Neural cell (in vitro differentiated cells): Measurements from ENCODE around the gene FBXO40.

Experiments
- EZH2 ChIP-seq: fragments of 200-600, 300-800 bp; shearing (Covaris generic), sonication (generic); IDR thresholded peaks from 2 replicates; pipeline ENCODE4 v1.6.1; 2014; ENCODE audit warnings: antibody characterized with exemption, low read length, borderline replicate concordance, mild to moderate bottlenecking; ENCODE audit not compliant: insufficient read depth, poor library complexity, severe bottlenecking
- TF ChIP-seq, protein P1 (sequence below): fragments of 450-650 bp; IDR thresholded peaks from 2 replicates; pipeline ENCODE4 v1.5.1; 2014; ENCODE audit warnings: antibody characterized with exemption, mild to moderate bottlenecking, moderate library complexity; ENCODE audit not compliant: poor library complexity, severe bottlenecking
- TF ChIP-seq, protein P2 (sequence below): IDR thresholded peaks from 2 replicates; pipeline ENCODE4 v1.6.1; 2012; ENCODE audit warnings: borderline replicate concordance

DNA sequence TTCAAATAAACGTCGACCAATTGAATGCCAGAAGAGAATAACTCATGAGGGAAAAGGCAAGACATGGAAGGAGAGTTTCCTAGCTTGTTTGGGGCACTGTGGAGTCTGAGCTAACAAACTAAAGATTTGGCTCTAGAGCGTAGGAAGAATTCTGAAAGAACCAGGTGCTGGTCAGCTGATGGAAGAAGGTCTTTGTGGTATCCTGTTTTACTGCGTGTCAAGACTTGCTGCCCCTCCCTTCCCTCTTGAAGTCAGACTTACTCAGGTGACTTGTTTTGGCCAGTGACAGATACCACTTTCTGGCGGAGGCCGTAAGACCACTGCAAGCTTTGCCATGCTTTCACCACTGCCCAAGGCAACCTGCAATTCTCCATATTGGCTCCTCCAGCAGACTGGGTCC is 68.2 kb downstream of the FBXO40 start:
- no peak for TF ChIP-seq EZH2
- TF ChIP-seq, protein P1, sequence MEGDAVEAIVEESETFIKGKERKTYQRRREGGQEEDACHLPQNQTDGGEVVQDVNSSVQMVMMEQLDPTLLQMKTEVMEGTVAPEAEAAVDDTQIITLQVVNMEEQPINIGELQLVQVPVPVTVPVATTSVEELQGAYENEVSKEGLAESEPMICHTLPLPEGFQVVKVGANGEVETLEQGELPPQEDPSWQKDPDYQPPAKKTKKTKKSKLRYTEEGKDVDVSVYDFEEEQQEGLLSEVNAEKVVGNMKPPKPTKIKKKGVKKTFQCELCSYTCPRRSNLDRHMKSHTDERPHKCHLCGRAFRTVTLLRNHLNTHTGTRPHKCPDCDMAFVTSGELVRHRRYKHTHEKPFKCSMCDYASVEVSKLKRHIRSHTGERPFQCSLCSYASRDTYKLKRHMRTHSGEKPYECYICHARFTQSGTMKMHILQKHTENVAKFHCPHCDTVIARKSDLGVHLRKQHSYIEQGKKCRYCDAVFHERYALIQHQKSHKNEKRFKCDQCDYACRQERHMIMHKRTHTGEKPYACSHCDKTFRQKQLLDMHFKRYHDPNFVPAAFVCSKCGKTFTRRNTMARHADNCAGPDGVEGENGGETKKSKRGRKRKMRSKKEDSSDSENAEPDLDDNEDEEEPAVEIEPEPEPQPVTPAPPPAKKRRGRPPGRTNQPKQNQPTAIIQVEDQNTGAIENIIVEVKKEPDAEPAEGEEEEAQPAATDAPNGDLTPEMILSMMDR: no peak
- TF ChIP-seq, protein P2, sequence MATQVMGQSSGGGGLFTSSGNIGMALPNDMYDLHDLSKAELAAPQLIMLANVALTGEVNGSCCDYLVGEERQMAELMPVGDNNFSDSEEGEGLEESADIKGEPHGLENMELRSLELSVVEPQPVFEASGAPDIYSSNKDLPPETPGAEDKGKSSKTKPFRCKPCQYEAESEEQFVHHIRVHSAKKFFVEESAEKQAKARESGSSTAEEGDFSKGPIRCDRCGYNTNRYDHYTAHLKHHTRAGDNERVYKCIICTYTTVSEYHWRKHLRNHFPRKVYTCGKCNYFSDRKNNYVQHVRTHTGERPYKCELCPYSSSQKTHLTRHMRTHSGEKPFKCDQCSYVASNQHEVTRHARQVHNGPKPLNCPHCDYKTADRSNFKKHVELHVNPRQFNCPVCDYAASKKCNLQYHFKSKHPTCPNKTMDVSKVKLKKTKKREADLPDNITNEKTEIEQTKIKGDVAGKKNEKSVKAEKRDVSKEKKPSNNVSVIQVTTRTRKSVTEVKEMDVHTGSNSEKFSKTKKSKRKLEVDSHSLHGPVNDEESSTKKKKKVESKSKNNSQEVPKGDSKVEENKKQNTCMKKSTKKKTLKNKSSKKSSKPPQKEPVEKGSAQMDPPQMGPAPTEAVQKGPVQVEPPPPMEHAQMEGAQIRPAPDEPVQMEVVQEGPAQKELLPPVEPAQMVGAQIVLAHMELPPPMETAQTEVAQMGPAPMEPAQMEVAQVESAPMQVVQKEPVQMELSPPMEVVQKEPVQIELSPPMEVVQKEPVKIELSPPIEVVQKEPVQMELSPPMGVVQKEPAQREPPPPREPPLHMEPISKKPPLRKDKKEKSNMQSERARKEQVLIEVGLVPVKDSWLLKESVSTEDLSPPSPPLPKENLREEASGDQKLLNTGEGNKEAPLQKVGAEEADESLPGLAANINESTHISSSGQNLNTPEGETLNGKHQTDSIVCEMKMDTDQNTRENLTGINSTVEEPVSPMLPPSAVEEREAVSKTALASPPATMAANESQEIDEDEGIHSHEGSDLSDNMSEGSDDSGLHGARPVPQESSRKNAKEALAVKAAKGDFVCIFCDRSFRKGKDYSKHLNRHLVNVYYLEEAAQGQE: no peak
